CD4-positive, CD25-positive, alpha-beta regulatory T cell (primary cell): Measurements from ENCODE around the gene COPA. TPM values are rescaled to one million over a fixed set of nuclear protein-coding genes. Genes with fewer than 3 reads are reported as not detected.

Experiments
- ATAC-seq, 2 donors: fragments of 150-1000 bp; cut with Tn5 transposase; one replicate each; pipeline ENCODE4 v1.10.0; 2021; ENCODE audit warnings: low read depth in 2 of 2, moderate number of reproducible peaks in 2 of 2, moderate library complexity in 1 of 2
- DNase-seq, 3 donors: peaks; one replicate each; pipeline versions ENCODE4 v3.0.0 to v3.0.0-alpha.2; 2012 to 2022; ENCODE audit warnings: mixed read lengths in 1 of 3
- H3K27ac ChIP-seq: one replicate; pipeline ENCODE4 v1.7.0; 2013; ENCODE audit warnings: mild to moderate bottlenecking, low read length; ENCODE audit not compliant: insufficient read depth, poor library complexity, severe bottlenecking
- H3K27me3 ChIP-seq: one replicate; pipeline ENCODE4 v1.7.0; 2013; ENCODE audit warnings: low read length; ENCODE audit not compliant: control insufficient read depth, insufficient read depth
- H3K36me3 ChIP-seq: one replicate; pipeline ENCODE4 v1.7.0; 2013; ENCODE audit warnings: mild to moderate bottlenecking, low read length, moderate library complexity; ENCODE audit not compliant: control insufficient read depth, insufficient read depth
- H3K4me1 ChIP-seq: 2 replicates; pipeline ENCODE4 v1.7.0; 2013; ENCODE audit warnings: mild to moderate bottlenecking, low read length; ENCODE audit not compliant: insufficient read depth, control insufficient read depth, poor library complexity, severe bottlenecking
- H3K4me3 ChIP-seq: one replicate; pipeline ENCODE4 v1.7.0; 2013; ENCODE audit warnings: low read depth, mild to moderate bottlenecking, low read length, moderate library complexity
- H3K9me3 ChIP-seq, 2 experiments: 1 replicate in 1 of 2; 2 replicates in 1 of 2; pipeline ENCODE4 v1.7.0; 2013; ENCODE audit warnings: low read length in 2 of 2, mild to moderate bottlenecking in 1 of 2, moderate library complexity in 1 of 2; ENCODE audit not compliant: control insufficient read depth in 2 of 2
- H3K27ac Mint-ChIP-seq, 3 donors: one replicate each; pipeline ENCODE4 v1.8.0; 2020 to 2022; ENCODE audit warnings: mild to moderate bottlenecking in 3 of 3, mixed read lengths in 3 of 3, moderate library complexity in 2 of 3
- H3K27me3 Mint-ChIP-seq: one replicate; pipeline ENCODE4 v1.8.0; 2022; ENCODE audit warnings: mild to moderate bottlenecking, mixed read lengths
- H3K36me3 Mint-ChIP-seq: one replicate; pipeline ENCODE4 v1.8.0; 2020; ENCODE audit warnings: mixed read lengths
- H3K4me1 Mint-ChIP-seq, 4 donors: one replicate each; pipeline ENCODE4 v1.8.0; 2020 to 2022; ENCODE audit warnings: mixed read lengths in 4 of 4, mild to moderate bottlenecking in 1 of 4
- H3K4me3 Mint-ChIP-seq, 4 donors: one replicate each; pipeline ENCODE4 v1.8.0; 2020 to 2022; ENCODE audit warnings: mild to moderate bottlenecking in 4 of 4, mixed read lengths in 4 of 4, moderate library complexity in 3 of 4
- H3K9me3 Mint-ChIP-seq, 7 donors: one replicate each; pipeline ENCODE4 v1.8.0; 2020 to 2022; ENCODE audit warnings: mixed read lengths in 7 of 7, mild to moderate bottlenecking in 3 of 7, moderate library complexity in 2 of 7
- polyA plus RNA-seq, 4 donors: library from polyadenylated mRNA; unstranded; fragments of 300-500 nt; fragmentation: Illumina TruSeq; gene quantifications; one replicate each; pipeline ENCODE4 v1.2.3, GENCODE V29; 2021
- total RNA-seq: library from RNA; stranded (reverse); gene quantifications from one replicate; pipeline ENCODE4 v1.2.3, GENCODE V29; 2022

Gene COPA
- total and polyA plus RNA-seq, 5 donors from 2014 or later: 121 to 150 (median 140) TPM

DNA sequence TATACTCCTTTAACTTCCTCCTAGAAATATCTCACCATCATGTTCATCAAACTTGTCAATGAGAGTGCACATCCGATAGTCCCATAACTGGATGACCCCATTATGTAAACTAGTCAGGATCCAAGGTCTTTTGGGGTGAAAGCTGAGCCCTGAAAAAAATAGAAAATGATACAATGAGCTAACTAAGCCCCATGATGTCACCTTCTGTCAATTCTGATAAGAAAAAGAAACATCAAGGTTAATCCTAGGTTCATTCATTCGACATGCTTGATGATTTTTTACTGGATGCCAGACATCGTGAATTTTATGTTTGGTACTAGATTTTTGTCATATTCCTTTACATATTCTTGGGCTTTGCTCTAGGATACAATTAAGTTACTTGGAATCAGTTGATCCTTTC is 2.9 kb downstream of the COPA start:
- H3K36me3 ChIP-seq: peaks cover 46% of the 10 kb centered on the region
- no peaks in the 10 kb centered on the region for H3K9me3 ChIP-seq
- DNase-seq: no peak
- Mint-ChIP-seq H3K4me1 (peaks cover 42 to 69% (median 54%) of the 10 kb centered on the region in 4 donors), H3K36me3 (peaks cover 33% of the 10 kb centered on the region), H3K9me3 (peaks cover 0 to 2% (median 0%) of the 10 kb centered on the region in 7 donors), H3K4me3 (peak overlapping the region in 1 of 4 donors; percentile 99), H3K27me3 (peaks cover 4% of the 10 kb centered on the region), H3K27ac (no peak overlapping the region)
- H3K4me3 ChIP-seq: no peak overlapping the region
- H3K27me3 ChIP-seq: no peaks in the 10 kb centered on the region
- ATAC-seq: no peak
- peaks cover 31% of the 10 kb centered on the region for H3K4me1 ChIP-seq
- no peak overlapping the region for H3K27ac ChIP-seq

DNA sequence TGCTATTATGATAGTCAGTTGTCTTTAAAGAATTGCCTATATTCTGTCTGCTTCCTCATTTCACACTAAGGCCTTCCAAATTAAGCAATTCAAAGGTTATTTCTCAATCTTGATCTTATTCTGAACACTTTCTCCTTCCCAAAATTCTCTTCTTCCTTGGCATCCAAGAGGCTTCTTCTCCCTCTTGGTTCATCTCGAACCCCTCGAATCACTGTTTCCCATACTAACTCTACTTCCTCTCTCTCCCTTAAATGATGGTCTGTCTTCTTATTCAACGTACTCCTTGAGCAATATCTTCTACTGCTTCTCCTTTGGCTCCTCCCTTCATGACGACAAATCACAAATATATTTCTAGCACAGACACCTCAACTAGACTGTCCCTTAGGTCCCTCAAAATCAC is 4.5 kb downstream of the COPA start:
- Mint-ChIP-seq H3K27ac (peak overlapping the region in 2 of 3 donors; percentile 56 to 91), H3K27me3 (peaks cover 4% of the 10 kb centered on the region), H3K9me3 (peaks cover 0 to 2% (median 0%) of the 10 kb centered on the region in 7 donors), H3K4me3 (peak overlapping the region in 1 of 4 donors; percentile 27), H3K36me3 (peaks cover 38% of the 10 kb centered on the region), H3K4me1 (peaks cover 33 to 55% (median 48%) of the 10 kb centered on the region in 4 donors)
- H3K9me3 ChIP-seq: no peaks in the 10 kb centered on the region
- no peak for DNase-seq
- no peaks in the 10 kb centered on the region for H3K27me3 ChIP-seq
- H3K4me1 ChIP-seq: peaks cover 24% of the 10 kb centered on the region
- ATAC-seq: no peak
- no peak overlapping the region for H3K4me3 ChIP-seq
- H3K27ac ChIP-seq: no peak overlapping the region
- H3K36me3 ChIP-seq: peaks cover 60% of the 10 kb centered on the region

DNA sequence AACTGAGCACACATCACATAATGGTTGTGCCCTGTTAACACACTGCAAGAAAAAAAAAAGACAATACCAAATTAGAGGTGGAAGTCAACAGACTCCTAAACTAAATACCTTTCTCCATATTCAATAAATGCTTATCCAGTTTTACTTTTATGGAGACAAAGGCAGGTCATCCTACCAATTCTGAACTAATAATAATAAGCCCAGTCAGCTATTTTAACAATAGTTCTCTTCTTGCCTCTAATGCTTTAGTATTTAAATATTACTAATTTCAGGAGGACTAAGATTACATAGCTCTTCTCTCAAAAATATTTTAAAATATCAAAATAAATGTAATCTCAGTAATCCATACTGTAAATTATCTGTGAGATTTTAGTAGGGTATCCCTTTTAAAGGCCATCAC is 10.5 kb downstream of the COPA start:
- peaks cover 11 to 16% (median 15%) of the 10 kb centered on the region in 4 donors for H3K4me1 Mint-ChIP-seq
- peaks cover 95% of the 10 kb centered on the region for H3K36me3 ChIP-seq
- no peak overlapping the region for H3K4me3 Mint-ChIP-seq
- H3K9me3 Mint-ChIP-seq: no peaks in the 10 kb centered on the region
- H3K9me3 ChIP-seq: no peaks in the 10 kb centered on the region
- H3K4me3 ChIP-seq: no peak overlapping the region
- H3K36me3 Mint-ChIP-seq: peaks cover 48% of the 10 kb centered on the region
- DNase-seq (no peak), ATAC-seq (no peak)
- no peaks in the 10 kb centered on the region for H3K27me3 ChIP-seq
- H3K27ac ChIP-seq: no peak overlapping the region
- H3K4me1 ChIP-seq: no peaks in the 10 kb centered on the region
- H3K27me3 Mint-ChIP-seq: no peaks in the 10 kb centered on the region
- H3K27ac Mint-ChIP-seq: no peak overlapping the region

DNA sequence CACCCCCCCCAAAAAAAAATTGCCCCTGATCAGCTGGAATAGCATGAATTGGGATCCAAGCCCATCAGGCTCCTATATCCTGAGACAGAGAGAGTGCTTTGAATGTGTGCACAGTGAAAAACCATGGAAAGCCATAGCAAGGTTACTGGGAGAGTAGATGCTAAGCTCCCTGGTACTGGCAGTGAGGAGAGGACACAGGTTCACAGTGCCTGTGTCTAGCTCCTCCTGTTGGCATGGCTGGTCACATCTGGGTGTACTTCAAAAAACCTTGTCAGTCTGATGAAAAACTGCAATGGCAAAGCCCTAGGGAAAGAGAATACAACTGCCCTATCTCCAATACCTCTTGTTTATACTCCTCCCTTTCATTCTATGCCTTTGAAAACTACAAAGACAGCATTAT is 12.9 kb downstream of the COPA start:
- Histone ChIP-seq H3K27me3 (no peaks in the 10 kb centered on the region), H3K9me3 (no peaks in the 10 kb centered on the region), H3K36me3 (peaks cover 94% of the 10 kb centered on the region), H3K4me1 (no peaks in the 10 kb centered on the region), H3K4me3 (no peak overlapping the region), H3K27ac (no peak overlapping the region)
- DNase-seq (peak in 1 of 3 donors; percentile 12), ATAC-seq (no peak)
- no peak overlapping the region for H3K27ac Mint-ChIP-seq
- H3K27me3 Mint-ChIP-seq: no peaks in the 10 kb centered on the region
- no peak overlapping the region for H3K4me3 Mint-ChIP-seq
- peaks cover 57% of the 10 kb centered on the region for H3K36me3 Mint-ChIP-seq
- peaks cover 8 to 18% (median 15%) of the 10 kb centered on the region in 4 donors for H3K4me1 Mint-ChIP-seq
- no peaks in the 10 kb centered on the region for H3K9me3 Mint-ChIP-seq

DNA sequence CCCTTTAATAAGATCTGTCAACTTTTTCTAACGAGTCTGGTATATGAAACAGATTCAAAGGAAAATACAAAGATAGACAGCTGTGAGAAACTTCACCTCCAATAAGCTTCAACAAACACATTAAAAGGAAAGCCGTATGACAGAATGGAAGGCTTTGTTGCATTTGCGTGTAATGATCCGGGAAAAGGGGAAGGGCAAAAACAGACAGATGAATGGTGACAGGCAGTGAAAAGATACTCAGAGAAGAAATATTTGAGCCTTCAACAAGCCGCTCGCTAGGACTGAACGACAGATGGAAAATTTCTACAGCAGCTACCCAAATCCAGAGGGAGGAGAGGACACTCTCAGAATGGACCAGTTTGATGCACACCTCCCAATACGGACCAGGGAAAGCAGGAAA is 14.9 kb downstream of the COPA start:
- Mint-ChIP-seq H3K4me1 (peaks cover 8 to 19% (median 13%) of the 10 kb centered on the region in 4 donors), H3K4me3 (no peak overlapping the region), H3K27me3 (no peaks in the 10 kb centered on the region), H3K27ac (no peak overlapping the region), H3K9me3 (no peaks in the 10 kb centered on the region), H3K36me3 (peaks cover 56% of the 10 kb centered on the region)
- no peaks in the 10 kb centered on the region for H3K4me1 ChIP-seq
- no peak overlapping the region for H3K27ac ChIP-seq
- no peak overlapping the region for H3K4me3 ChIP-seq
- H3K36me3 ChIP-seq: peaks cover 94% of the 10 kb centered on the region
- no peaks in the 10 kb centered on the region for H3K27me3 ChIP-seq
- DNase-seq (no peak), ATAC-seq (no peak)
- no peaks in the 10 kb centered on the region for H3K9me3 ChIP-seq

DNA sequence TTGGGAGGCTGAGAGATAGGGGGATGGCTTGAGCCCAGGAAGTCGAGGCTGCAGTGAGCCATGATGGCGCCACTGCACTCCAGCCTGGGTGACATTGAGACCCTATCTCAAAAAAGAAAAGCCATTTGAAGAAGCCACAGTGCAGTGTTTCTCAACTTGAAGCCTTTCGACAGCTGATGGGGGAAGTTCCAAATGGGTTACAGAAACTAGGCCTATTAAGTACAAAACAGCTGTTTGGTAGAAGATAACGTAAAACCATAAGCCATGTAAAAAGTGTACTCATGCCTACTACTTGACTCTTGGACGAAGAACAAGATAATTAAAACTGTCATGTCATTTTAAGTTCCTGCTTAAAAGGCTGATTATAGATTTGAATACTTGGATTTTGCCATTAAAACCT is 16.6 kb downstream of the COPA start:
- H3K36me3 ChIP-seq: peaks cover 94% of the 10 kb centered on the region
- no peaks in the 10 kb centered on the region for H3K27me3 Mint-ChIP-seq
- H3K36me3 Mint-ChIP-seq: peaks cover 59% of the 10 kb centered on the region
- H3K27ac ChIP-seq: no peak overlapping the region
- no peak overlapping the region for H3K4me3 Mint-ChIP-seq
- DNase-seq (no peak), ATAC-seq (no peak)
- no peaks in the 10 kb centered on the region for H3K4me1 ChIP-seq
- no peaks in the 10 kb centered on the region for H3K9me3 ChIP-seq
- no peaks in the 10 kb centered on the region for H3K27me3 ChIP-seq
- H3K4me1 Mint-ChIP-seq: peaks cover 11 to 23% (median 21%) of the 10 kb centered on the region in 4 donors
- H3K27ac Mint-ChIP-seq: no peak overlapping the region
- no peak overlapping the region for H3K4me3 ChIP-seq
- H3K9me3 Mint-ChIP-seq: no peaks in the 10 kb centered on the region

DNA sequence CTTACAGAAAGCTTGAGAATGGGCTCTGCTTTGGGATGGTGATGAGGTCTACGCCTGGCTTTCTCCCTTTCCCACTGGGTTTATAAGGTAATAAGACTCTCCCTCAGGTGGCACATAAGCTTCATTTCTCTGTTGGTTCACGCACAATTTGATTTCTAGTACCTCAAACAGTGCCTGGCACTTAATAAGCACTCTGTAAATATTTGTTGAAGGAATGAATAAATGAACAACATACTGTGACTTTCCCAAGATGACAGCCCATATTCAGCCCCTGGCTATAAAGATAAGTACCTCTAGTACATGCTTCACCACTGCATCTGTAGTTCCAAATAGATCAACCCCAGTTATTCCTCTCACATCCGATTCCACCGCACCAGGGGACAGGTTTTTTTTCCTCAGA is 17.8 kb downstream of the COPA start:
- ATAC-seq: no peak
- Mint-ChIP-seq H3K36me3 (peaks cover 62% of the 10 kb centered on the region), H3K9me3 (no peaks in the 10 kb centered on the region), H3K4me1 (peaks cover 20 to 28% (median 25%) of the 10 kb centered on the region in 4 donors), H3K4me3 (no peak overlapping the region), H3K27ac (no peak overlapping the region), H3K27me3 (no peaks in the 10 kb centered on the region)
- Histone ChIP-seq H3K9me3 (no peaks in the 10 kb centered on the region), H3K27ac (no peak overlapping the region), H3K4me1 (no peaks in the 10 kb centered on the region), H3K27me3 (no peaks in the 10 kb centered on the region), H3K4me3 (no peak overlapping the region), H3K36me3 (peaks cover 89% of the 10 kb centered on the region)
- no peak for DNase-seq

DNA sequence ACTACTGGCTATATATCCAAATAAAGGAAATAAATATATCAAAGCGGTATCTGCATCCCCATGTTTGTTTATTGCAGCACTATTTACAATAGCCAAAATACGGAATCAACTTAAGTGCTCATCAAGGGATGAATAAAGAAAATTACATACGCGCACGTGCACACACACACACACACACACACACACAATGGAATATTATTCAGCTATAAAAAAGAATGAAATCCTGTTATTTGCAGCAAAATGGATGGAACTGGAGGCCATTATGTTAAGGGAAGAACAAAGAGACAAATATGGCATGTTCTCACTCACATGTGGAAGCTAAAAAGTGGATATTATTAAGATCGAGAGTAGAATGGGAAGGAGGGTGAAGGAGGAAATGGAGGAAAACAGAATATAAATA is 20.2 kb downstream of the COPA start:
- Mint-ChIP-seq H3K4me1 (peaks cover 25 to 28% (median 26%) of the 10 kb centered on the region in 4 donors), H3K4me3 (no peak overlapping the region), H3K27ac (no peak overlapping the region), H3K36me3 (peaks cover 68% of the 10 kb centered on the region), H3K27me3 (no peaks in the 10 kb centered on the region), H3K9me3 (peaks cover 0 to 2% (median 0%) of the 10 kb centered on the region in 7 donors)
- no peak overlapping the region for H3K27ac ChIP-seq
- H3K9me3 ChIP-seq: no peaks in the 10 kb centered on the region
- no peak overlapping the region for H3K4me3 ChIP-seq
- no peak for ATAC-seq
- no peak for DNase-seq
- H3K4me1 ChIP-seq: no peaks in the 10 kb centered on the region
- peaks cover 81% of the 10 kb centered on the region for H3K36me3 ChIP-seq
- no peaks in the 10 kb centered on the region for H3K27me3 ChIP-seq
